Neural progenitor cell (in vitro differentiated cells): Measurements from ENCODE around the gene METRNL. TPM values are rescaled to one million over a fixed set of nuclear protein-coding genes. Genes with fewer than 3 reads are reported as not detected.
"Not testable (repeated sequence)": the region's sequence is repeated elsewhere in the genome, so short reads cannot be mapped to it uniquely, and the experiment has no call there.

Experiments
- DNase-seq: peaks from one replicate; pipeline ENCODE4 v3.0.0-alpha.2; 2016; ENCODE audit warnings: low spot score
- H2AFZ ChIP-seq: fragments of 200-600 bp; sonication (generic); replicated peaks from 2 replicates; pipeline ENCODE4 v1.6.1; 2016; ENCODE audit warnings: antibody characterized with exemption
- H3F3A ChIP-seq: fragments of 200-600 bp; sonication (generic); 2 replicates; pipeline ENCODE4 v1.6.1; 2016; ENCODE audit warnings: antibody characterized with exemption, low read depth
- H3K27ac ChIP-seq: fragments of 200-600 bp; sonication (generic); 2 replicates; pipeline ENCODE4 v1.5.1; 2016; ENCODE audit warnings: mild to moderate bottlenecking
- H3K27me3 ChIP-seq: fragments of 200-600 bp; sonication (generic); 2 replicates; pipeline ENCODE4 v1.6.1; 2016; ENCODE audit warnings: mild to moderate bottlenecking, moderate library complexity
- H3K36me3 ChIP-seq: fragments of 200-600 bp; sonication (generic); 2 replicates; pipeline ENCODE4 v1.5.1; 2016
- H3K4me1 ChIP-seq: fragments of 200-600 bp; sonication (generic); 2 replicates; pipeline ENCODE4 v1.6.1; 2016; ENCODE audit warnings: mixed run types
- H3K4me2 ChIP-seq: fragments of 200-600 bp; sonication (generic); 2 replicates; pipeline ENCODE4 v1.6.1; 2016
- H3K4me3 ChIP-seq: fragments of 200-600 bp; sonication (generic); 2 replicates; pipeline ENCODE4 v1.5.1; 2016
- H3K79me2 ChIP-seq: fragments of 200-600 bp; sonication (generic); 2 replicates; pipeline ENCODE4 v1.6.1; 2016; ENCODE audit warnings: low read depth
- H3K9ac ChIP-seq: fragments of 200-600 bp; sonication (generic); 2 replicates; pipeline ENCODE4 v1.6.1; 2016
- H3K9me3 ChIP-seq: fragments of 200-600 bp; sonication (generic); 2 replicates; pipeline ENCODE4 v1.5.1; 2016; ENCODE audit warnings: low read depth
- H4K20me1 ChIP-seq: fragments of 200-600 bp; sonication (generic); 2 replicates; pipeline ENCODE4 v1.6.1; 2016; ENCODE audit warnings: low read depth
- H3K27ac Mint-ChIP-seq: 3 replicates; pipeline ENCODE4 v1.8.0; 2021; ENCODE audit warnings: mixed read lengths
- H3K27me3 Mint-ChIP-seq: 2 replicates; pipeline ENCODE4 v1.8.0; 2022; ENCODE audit warnings: low read depth, mild to moderate bottlenecking, inconsistent platforms, moderate library complexity, mixed read lengths; ENCODE audit not compliant: insufficient read depth
- H3K36me3 Mint-ChIP-seq: 3 replicates; pipeline ENCODE4 v1.8.0; 2021; ENCODE audit warnings: mixed read lengths
- H3K4me1 Mint-ChIP-seq: 3 replicates; pipeline ENCODE4 v1.8.0; 2021; ENCODE audit warnings: mixed read lengths
- H3K4me3 Mint-ChIP-seq: 3 replicates; pipeline ENCODE4 v1.8.0; 2021; ENCODE audit warnings: mild to moderate bottlenecking, moderate library complexity, mixed read lengths
- H3K9me3 Mint-ChIP-seq: 3 replicates; pipeline ENCODE4 v1.8.0; 2020; ENCODE audit warnings: mixed read lengths
- EZH2 ChIP-seq: fragments of 200-600 bp; sonication (generic); IDR thresholded peaks from 2 replicates; pipeline ENCODE4 v1.6.1; 2017; ENCODE audit warnings: antibody characterized with exemption, mild to moderate bottlenecking, moderate library complexity
- EZH2phosphoT487 ChIP-seq: fragments of 200-600 bp; sonication (generic); IDR thresholded peaks from 2 replicates; pipeline ENCODE4 v1.6.1; 2017; ENCODE audit warnings: antibody characterized with exemption
- total RNA-seq: library from RNA; depleted of rRNA; stranded (reverse); fragments of >200 nt; gene quantifications from 2 replicates; pipeline ENCODE4 v1.2.3, GENCODE V29; 2015; ENCODE audit warnings: low replicate concordance
- TF ChIP-seq, protein P1 (sequence below): fragments of 200-600 bp; sonication (generic); IDR thresholded peaks from 2 replicates; pipeline ENCODE4 v1.5.1; 2017; ENCODE audit warnings: antibody characterized with exemption, mild to moderate bottlenecking

METRNL gene
- total RNA-seq, 1 donor from 2014 or later = 3.6 TPM

DNA sequence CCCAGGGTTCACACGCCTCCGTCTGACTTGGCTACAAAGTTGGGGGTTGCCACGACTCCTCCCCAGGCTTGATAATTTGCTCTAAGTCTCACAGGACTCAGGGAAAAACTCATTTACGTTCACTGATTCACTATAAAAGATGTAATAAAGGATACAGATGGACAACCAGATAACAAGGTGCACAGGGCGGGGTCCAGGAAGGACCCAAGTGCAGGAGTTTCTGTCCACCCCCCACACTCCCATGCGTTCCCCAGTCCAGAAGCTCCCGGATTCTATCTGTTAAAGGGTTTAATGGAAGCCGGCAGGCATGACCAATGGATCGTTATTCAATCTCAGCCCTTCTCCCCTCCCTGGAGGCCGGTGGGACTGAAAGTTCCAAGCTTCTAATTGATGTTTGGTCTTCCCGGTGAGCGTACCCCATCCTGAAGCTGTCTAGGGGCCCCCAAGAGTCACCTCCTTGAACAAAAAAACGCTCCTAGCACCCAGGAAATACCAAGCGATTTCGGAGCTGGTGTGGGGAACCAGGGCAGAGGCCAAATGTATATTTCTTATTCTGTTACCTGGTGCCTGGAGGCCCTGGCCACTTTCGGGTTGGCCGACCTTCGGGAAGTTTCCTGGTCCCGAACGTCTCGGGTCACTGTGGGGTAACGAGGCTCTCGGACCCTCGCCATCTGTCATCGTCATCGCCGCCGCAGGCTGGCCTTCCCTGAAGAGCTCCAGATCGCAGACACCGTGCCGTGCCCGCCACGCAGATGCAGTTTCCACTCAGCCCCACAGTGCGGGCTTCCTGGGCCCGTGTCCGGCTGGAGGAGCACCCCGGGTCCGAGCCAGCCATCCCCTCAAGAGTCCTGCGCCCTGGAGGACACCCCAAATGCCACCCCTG is 13.5 kb upstream of the METRNL start:
- Mint-ChIP-seq H3K36me3 (no peaks in the 10 kb centered on the region), H3K27me3 (peaks cover 11% of the 10 kb centered on the region), H3K4me3 (no peak overlapping the region), H3K9me3 (no peaks in the 10 kb centered on the region), H3K4me1 (peaks cover 21% of the 10 kb centered on the region), H3K27ac (peak overlapping the region; percentile 2)
- DNase-seq = no peak
- no peak for TF ChIP-seq EZH2
- no peak for TF ChIP-seq EZH2phosphoT487
- TF ChIP-seq, protein P1, sequence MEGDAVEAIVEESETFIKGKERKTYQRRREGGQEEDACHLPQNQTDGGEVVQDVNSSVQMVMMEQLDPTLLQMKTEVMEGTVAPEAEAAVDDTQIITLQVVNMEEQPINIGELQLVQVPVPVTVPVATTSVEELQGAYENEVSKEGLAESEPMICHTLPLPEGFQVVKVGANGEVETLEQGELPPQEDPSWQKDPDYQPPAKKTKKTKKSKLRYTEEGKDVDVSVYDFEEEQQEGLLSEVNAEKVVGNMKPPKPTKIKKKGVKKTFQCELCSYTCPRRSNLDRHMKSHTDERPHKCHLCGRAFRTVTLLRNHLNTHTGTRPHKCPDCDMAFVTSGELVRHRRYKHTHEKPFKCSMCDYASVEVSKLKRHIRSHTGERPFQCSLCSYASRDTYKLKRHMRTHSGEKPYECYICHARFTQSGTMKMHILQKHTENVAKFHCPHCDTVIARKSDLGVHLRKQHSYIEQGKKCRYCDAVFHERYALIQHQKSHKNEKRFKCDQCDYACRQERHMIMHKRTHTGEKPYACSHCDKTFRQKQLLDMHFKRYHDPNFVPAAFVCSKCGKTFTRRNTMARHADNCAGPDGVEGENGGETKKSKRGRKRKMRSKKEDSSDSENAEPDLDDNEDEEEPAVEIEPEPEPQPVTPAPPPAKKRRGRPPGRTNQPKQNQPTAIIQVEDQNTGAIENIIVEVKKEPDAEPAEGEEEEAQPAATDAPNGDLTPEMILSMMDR = no peak
- H3K9ac ChIP-seq = no peak overlapping the region
- H3K27ac ChIP-seq = no peak overlapping the region
- peaks cover 7% of the 10 kb centered on the region for H3F3A ChIP-seq
- no peaks in the 10 kb centered on the region for H3K9me3 ChIP-seq
- no peaks in the 10 kb centered on the region for H3K4me1 ChIP-seq
- H3K4me2 ChIP-seq = no peak overlapping the region
- no peak overlapping the region for H3K4me3 ChIP-seq
- H4K20me1 ChIP-seq = no peaks in the 10 kb centered on the region
- no peaks in the 10 kb centered on the region for H3K79me2 ChIP-seq
- H2AFZ ChIP-seq = no peak overlapping the region
- H3K36me3 ChIP-seq = no peaks in the 10 kb centered on the region
- H3K27me3 ChIP-seq = no peaks in the 10 kb centered on the region

DNA sequence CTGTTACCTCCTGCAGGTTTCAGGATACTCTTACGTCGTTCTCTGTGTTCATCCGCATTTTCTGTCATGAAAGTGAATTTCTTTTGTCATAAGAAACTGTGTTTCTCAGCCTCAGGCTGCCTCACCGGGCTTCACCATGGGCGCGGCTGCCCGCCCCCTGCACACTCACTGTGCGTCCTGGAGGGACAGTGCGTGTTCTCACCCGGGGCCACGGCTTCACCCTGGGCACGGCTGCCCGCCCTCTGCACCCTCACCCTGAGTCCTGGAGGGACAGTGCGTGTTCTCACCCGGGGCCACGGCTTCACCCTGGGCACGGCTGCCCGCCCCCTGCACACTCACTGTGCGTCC is 12.9 kb upstream of the METRNL start:
- H3K27ac ChIP-seq, H3K36me3 ChIP-seq, H3K9me3 Mint-ChIP-seq, H3K9me3 ChIP-seq, DNase-seq, H3K36me3 Mint-ChIP-seq, H3K27ac Mint-ChIP-seq, H3F3A ChIP-seq, H3K79me2 ChIP-seq, H4K20me1 ChIP-seq, H3K4me3 Mint-ChIP-seq, H3K9ac ChIP-seq, H3K4me3 ChIP-seq, H3K4me2 ChIP-seq, H2AFZ ChIP-seq, H3K4me1 ChIP-seq, H3K27me3 ChIP-seq: not testable (repeated sequence)
- Mint-ChIP-seq H3K27me3 (peaks cover 12% of the 10 kb centered on the region), H3K4me1 (peaks cover 25% of the 10 kb centered on the region)

DNA sequence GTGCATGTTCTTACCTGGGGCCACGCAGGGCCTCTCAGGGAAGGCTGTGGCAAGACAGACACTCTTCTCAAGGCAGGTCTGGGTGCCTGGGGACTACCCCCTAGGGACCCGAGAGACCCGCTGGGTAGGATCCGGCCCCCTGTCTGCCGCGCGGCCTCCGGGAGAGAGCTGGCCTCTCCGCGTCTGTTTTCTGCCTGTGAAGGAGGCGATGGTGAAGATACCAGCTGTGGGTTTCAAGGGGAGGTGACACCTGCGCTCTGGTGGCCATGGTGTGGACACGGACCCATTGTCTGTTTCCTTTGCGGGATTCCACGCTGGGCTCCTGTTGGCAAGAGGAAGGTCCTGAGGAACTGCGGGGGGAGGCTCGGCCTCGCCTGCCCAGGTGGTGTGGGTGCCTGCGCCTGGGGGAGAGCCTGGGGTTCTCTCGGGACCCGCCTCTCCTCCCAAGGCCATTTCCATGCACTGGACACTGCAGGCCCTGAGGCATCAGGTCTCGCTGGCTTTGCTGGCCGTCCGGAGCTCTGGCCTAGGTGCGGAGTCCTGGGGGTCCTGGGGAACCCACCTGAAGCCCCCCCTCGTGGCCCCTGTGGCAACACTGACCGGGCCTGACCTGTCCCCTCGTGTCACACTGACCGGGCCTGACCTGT is 12.2 kb upstream of the METRNL start:
- no peak overlapping the region for H3K9ac ChIP-seq
- TF ChIP-seq EZH2 (no peak), EZH2phosphoT487 (no peak)
- TF ChIP-seq, protein P1 = no peak
- H3K4me1 ChIP-seq = no peaks in the 10 kb centered on the region
- no peak overlapping the region for H3K4me3 ChIP-seq
- H3K27me3 Mint-ChIP-seq = peaks cover 15% of the 10 kb centered on the region
- H3K27ac ChIP-seq = no peak overlapping the region
- no peak overlapping the region for H3K4me3 Mint-ChIP-seq
- H4K20me1 ChIP-seq = no peaks in the 10 kb centered on the region
- no peak overlapping the region for H3K4me2 ChIP-seq
- no peaks in the 10 kb centered on the region for H3K9me3 ChIP-seq
- H3K79me2 ChIP-seq = no peaks in the 10 kb centered on the region
- H3K4me1 Mint-ChIP-seq = peaks cover 31% of the 10 kb centered on the region
- no peak overlapping the region for H2AFZ ChIP-seq
- no peaks in the 10 kb centered on the region for H3K27me3 ChIP-seq
- no peaks in the 10 kb centered on the region for H3K36me3 ChIP-seq
- DNase-seq = no peak
- no peak overlapping the region for H3K27ac Mint-ChIP-seq
- no peaks in the 10 kb centered on the region for H3K9me3 Mint-ChIP-seq
- H3K36me3 Mint-ChIP-seq = no peaks in the 10 kb centered on the region
- peaks cover 7% of the 10 kb centered on the region for H3F3A ChIP-seq
